Kidney (tissue), 14 donors: ENCODE results near the gene C11orf68. TPM values are rescaled to one million over a fixed set of nuclear protein-coding genes. Genes with fewer than 3 reads are reported as not detected.
"Not testable (repeated sequence)": the region's sequence is repeated elsewhere in the genome, so short reads cannot be mapped to it uniquely, and the experiment has no call there.

Experiments
- DNase-seq, 5 donors: peaks; one replicate each; pipeline ENCODE4 v3.0.0-alpha.2; 2013 to 2020
- FAIRE-seq: peaks from 2 replicates; lab custom pipeline; 2012; peaks lifted over from hg19 to GRCh38; lab: Jason Lieb, UNC
- H3K27ac ChIP-seq, 2 donors: one replicate each; pipeline ENCODE4 v1.7.0; 2013; ENCODE audit warnings: low read depth in 2 of 2, low read length in 2 of 2, inconsistent platforms in 1 of 2
- H3K27me3 ChIP-seq: one replicate; pipeline ENCODE4 v1.7.1; 2013; ENCODE audit warnings: low read length, inconsistent platforms; ENCODE audit not compliant: control insufficient read depth, insufficient read depth
- H3K36me3 ChIP-seq, 3 donors: one replicate each; pipeline versions ENCODE4 v1.7.0 to v1.7.1; 2013; ENCODE audit warnings: low read length in 3 of 3, control low read depth in 1 of 3, inconsistent platforms in 1 of 3; ENCODE audit not compliant: insufficient read depth in 3 of 3, control insufficient read depth in 2 of 3
- H3K4me1 ChIP-seq, 3 donors: one replicate each; pipeline versions ENCODE4 v1.7.0 to v1.7.1; 2013; ENCODE audit warnings: low read length in 3 of 3, inconsistent platforms in 1 of 3, low read depth in 1 of 3; ENCODE audit not compliant: control insufficient read depth in 2 of 3, insufficient read depth in 2 of 3
- H3K4me3 ChIP-seq, 3 donors: one replicate each; pipeline versions ENCODE4 v1.7.0 to v1.8.1; 2013; ENCODE audit warnings: low read length in 3 of 3, control low read depth in 1 of 3, inconsistent platforms in 1 of 3
- H3K9ac ChIP-seq, 3 donors: one replicate each; pipeline versions ENCODE4 v1.7.0 to v1.7.1; 2013; ENCODE audit warnings: low read length in 3 of 3, control low read depth in 1 of 3, inconsistent platforms in 1 of 3
- H3K9me3 ChIP-seq, 3 donors: one replicate each; pipeline versions ENCODE4 v1.7.0 to v1.7.1; 2013; ENCODE audit warnings: low read length in 3 of 3, control low read depth in 1 of 3, inconsistent platforms in 1 of 3; ENCODE audit not compliant: control insufficient read depth in 2 of 3, insufficient read depth in 1 of 3
- CTCF ChIP-seq: IDR thresholded peaks from 3 replicates; pipeline ENCODE4 v1.5.1; 2012; ENCODE audit warnings: mild to moderate bottlenecking, moderate library complexity, borderline replicate concordance; ENCODE audit not compliant: insufficient read depth; ENCODE audit errors: extremely low read depth
- intact Hi-C: fragments of 100-400 bp; cut with DNase I; formaldehyde crosslinking; loops from one replicate; pipeline ENCODE4 v1.11.1; 2022
- polyA plus RNA-seq: library from polyadenylated mRNA; stranded (reverse); fragments of 350-450 nt; fragmentation: Illumina TruSeq; extraction: RNeasy Lipid Tissue Mini Kit (QIAGEN cat#74804); gene quantifications from one replicate; pipeline ENCODE4 v1.2.3, GENCODE V29; 2014; ENCODE audit warnings: low read depth, low replicate concordance; ENCODE audit not compliant: insufficient read depth
- total RNA-seq: library from RNA; stranded (reverse); fragmentation: NEBNext Ultra II Directional; extraction: Animal tissue kit (Norgen Biotek cat#: 25700); gene quantifications from one replicate; pipeline ENCODE4 v1.2.1, GENCODE V29; 2021
- donor health status: control.
- donor health status: control.
- donor health status: control.
- donor health status: control.
- donor health status: control.
- donor health status: DM: yes; HTN: yes; CAD: no.
- donor health status: Normal renal cell carcinoma (clear cell type).

C11orf68 gene
- total and polyA plus RNA-seq, 2 donors from 2014 or later, result 38.0 to 52.0 TPM

- TF ChIP-seq CTCF, result no peak
- no peaks in the 10 kb centered on the region for H3K36me3 ChIP-seq
- H3K9ac ChIP-seq, result no peak overlapping the region
- no peaks in the 10 kb centered on the region for H3K9me3 ChIP-seq
- H3K27ac ChIP-seq, result no peak overlapping the region
- intact Hi-C loops, result no loop called here
- H3K4me1 ChIP-seq, result peaks cover 3 to 10% (median 9%) of the 10 kb centered on the region in 3 donors
- H3K27me3 ChIP-seq, result no peaks in the 10 kb centered on the region
- no peak for DNase-seq
- no peak for FAIRE-seq
- H3K4me3 ChIP-seq, result no peak overlapping the region
Observed at GRCh38 chr11:65958291-65958690, 39.4 kb upstream of the C11orf68 start.

- Histone ChIP-seq H3K9ac (no peak overlapping the region), H3K9me3 (no peaks in the 10 kb centered on the region), H3K4me1 (no peaks in the 10 kb centered on the region), H3K36me3 (no peaks in the 10 kb centered on the region), H3K4me3 (no peak overlapping the region), H3K27me3 (no peaks in the 10 kb centered on the region), H3K27ac (no peak overlapping the region)
- TF ChIP-seq CTCF, result no peak
- FAIRE-seq, result no peak
- intact Hi-C loops, result no loop called here
- DNase-seq, result no peak
Observed at GRCh38 chr11:65954771-65955170, 35.9 kb upstream of the C11orf68 start.

GRCh38 chr11:65953471-65953870, 34.6 kb upstream of the C11orf68 start:
- H3K36me3 ChIP-seq, result no peaks in the 10 kb centered on the region
- no peaks in the 10 kb centered on the region for H3K9me3 ChIP-seq
- no peak overlapping the region for H3K27ac ChIP-seq
- no peaks in the 10 kb centered on the region for H3K4me1 ChIP-seq
- intact Hi-C loops, result no loop called here
- no peak for FAIRE-seq
- no peaks in the 10 kb centered on the region for H3K27me3 ChIP-seq
- DNase-seq, result peak in 1 of 5 donors; percentile 68
- no peak overlapping the region for H3K9ac ChIP-seq
- no peak for TF ChIP-seq CTCF
- H3K4me3 ChIP-seq, result no peak overlapping the region

- FAIRE-seq, result no peak
- Histone ChIP-seq H3K27me3 (no peaks in the 10 kb centered on the region), H3K36me3 (no peaks in the 10 kb centered on the region), H3K4me3 (no peak overlapping the region), H3K4me1 (no peaks in the 10 kb centered on the region), H3K9ac (no peak overlapping the region), H3K9me3 (no peaks in the 10 kb centered on the region), H3K27ac (no peak overlapping the region)
- no peak for TF ChIP-seq CTCF
- intact Hi-C loops, result no loop called here
- peak in 1 of 5 donors; percentile 27 for DNase-seq
Observed at GRCh38 chr11:65952052-65952521, 33.2 kb upstream of the C11orf68 start.

GRCh38 chr11:65951641-65952040, 32.8 kb upstream of the C11orf68 start:
- FAIRE-seq, H3K4me3 ChIP-seq, H3K27me3 ChIP-seq, H3K27ac ChIP-seq, H3K9ac ChIP-seq, H3K36me3 ChIP-seq, H3K9me3 ChIP-seq, H3K4me1 ChIP-seq, intact Hi-C loops: not testable (repeated sequence)
- DNase-seq, result peak in 1 of 5 donors; percentile 7
